ENCODE data around the gene KRTAP5-3. TPM values are rescaled to one million over a fixed set of nuclear protein-coding genes. Genes with fewer than 3 reads are reported as not detected.
A peak's percentile ranks its signal among the peaks of the same experiment; 100 is the strongest.

Gene KRTAP5-3
- total and polyA plus RNA-seq, 2 of the 13 experiments (the other 11 are each of a cell fraction or from before 2014, with no cell fraction given): not detected

DNA sequence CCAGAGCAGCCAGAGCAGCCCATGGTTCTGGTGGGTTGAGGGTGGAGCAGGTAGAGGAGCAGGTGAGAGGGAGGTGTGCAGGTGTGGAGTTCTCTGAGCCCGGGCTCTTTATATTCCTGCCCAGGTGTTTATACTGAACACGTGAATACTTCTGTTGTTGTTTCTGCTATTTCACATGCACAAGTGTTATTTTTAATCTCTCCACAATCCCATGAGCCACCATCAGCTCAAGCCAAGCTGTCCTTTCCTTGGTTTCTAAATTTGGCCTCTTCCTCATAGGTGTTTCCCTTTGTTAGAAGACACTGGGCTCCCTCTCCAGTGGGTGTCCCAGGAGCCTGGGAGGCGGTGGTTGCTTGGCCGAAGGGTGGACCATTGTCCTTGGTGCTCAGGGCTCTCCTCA, at the start of gene KRTAP5-3 (continued):
- no peak for TF ChIP-seq POLR2AphosphoS2 (IDR thresholded peaks at IDR 0.05; ENCODE audit: low read depth, low read length)
- TF ChIP-seq, protein P1, sequence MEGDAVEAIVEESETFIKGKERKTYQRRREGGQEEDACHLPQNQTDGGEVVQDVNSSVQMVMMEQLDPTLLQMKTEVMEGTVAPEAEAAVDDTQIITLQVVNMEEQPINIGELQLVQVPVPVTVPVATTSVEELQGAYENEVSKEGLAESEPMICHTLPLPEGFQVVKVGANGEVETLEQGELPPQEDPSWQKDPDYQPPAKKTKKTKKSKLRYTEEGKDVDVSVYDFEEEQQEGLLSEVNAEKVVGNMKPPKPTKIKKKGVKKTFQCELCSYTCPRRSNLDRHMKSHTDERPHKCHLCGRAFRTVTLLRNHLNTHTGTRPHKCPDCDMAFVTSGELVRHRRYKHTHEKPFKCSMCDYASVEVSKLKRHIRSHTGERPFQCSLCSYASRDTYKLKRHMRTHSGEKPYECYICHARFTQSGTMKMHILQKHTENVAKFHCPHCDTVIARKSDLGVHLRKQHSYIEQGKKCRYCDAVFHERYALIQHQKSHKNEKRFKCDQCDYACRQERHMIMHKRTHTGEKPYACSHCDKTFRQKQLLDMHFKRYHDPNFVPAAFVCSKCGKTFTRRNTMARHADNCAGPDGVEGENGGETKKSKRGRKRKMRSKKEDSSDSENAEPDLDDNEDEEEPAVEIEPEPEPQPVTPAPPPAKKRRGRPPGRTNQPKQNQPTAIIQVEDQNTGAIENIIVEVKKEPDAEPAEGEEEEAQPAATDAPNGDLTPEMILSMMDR (CRISPR knock-in tag; IDR thresholded peaks at IDR 0.05): no peak

DNA sequence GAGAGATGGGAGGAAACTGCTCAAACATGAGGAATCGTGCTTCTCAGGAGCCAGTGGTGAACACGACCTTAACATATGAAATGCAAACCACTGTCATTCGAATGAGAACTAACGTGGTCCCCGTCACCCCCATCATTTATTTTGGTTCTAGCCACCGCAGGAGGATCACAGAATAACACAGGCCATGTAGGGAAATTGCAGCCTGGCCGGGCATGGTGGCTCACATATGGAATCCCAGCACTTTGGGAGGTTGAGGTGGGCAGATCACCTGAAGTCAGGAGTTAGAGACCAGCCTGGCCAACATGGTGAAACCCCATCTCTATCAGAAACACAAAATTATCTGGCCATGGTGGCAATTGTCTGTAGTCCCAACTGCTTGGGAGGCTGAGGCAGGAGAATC, 48.4 kb upstream of the KRTAP5-3 start:
- no peak overlapping the region for H2AFZ ChIP-seq (ENCODE audit: low read length)
- no peak overlapping the region for H3K4me2 ChIP-seq (ENCODE audit: low read depth, low read length)
- H3K4me1 ChIP-seq (ENCODE audit: insufficient read depth, low read length): peaks cover 90% of the 10 kb centered on the region
- intact Hi-C loops (cut with micrococcal nuclease; ENCODE audit: unreplicated experiment): no loop called here
- no peak for TF ChIP-seq HHEX (CRISPR knock-in tag; IDR thresholded peaks at IDR 0.05)
- no peak for TF ChIP-seq ZNF746 (CRISPR knock-in tag; IDR thresholded peaks at IDR 0.05)
- TF ChIP-seq ZEB1 (IDR thresholded peaks at IDR 0.05; ENCODE audit: insufficient replicate concordance, low read depth): no peak
- TF ChIP-seq KAT2B (IDR thresholded peaks at IDR 0.05; ENCODE audit: borderline replicate concordance, low read depth, low read length): no peak
- TF ChIP-seq ZNF777 (CRISPR knock-in tag; IDR thresholded peaks at IDR 0.05): no peak
- TF ChIP-seq ZNF326 (CRISPR knock-in tag; IDR thresholded peaks at IDR 0.05; ENCODE audit: borderline replicate concordance): no peak
- TF ChIP-seq, protein P2, sequence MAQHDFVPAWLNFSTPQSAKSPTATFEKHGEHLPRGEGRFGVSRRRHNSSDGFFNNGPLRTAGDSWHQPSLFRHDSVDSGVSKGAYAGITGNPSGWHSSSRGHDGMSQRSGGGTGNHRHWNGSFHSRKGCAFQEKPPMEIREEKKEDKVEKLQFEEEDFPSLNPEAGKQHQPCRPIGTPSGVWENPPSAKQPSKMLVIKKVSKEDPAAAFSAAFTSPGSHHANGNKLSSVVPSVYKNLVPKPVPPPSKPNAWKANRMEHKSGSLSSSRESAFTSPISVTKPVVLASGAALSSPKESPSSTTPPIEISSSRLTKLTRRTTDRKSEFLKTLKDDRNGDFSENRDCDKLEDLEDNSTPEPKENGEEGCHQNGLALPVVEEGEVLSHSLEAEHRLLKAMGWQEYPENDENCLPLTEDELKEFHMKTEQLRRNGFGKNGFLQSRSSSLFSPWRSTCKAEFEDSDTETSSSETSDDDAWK (CRISPR knock-in tag; IDR thresholded peaks at IDR 0.05): no peak
- TF ChIP-seq, protein P3, sequence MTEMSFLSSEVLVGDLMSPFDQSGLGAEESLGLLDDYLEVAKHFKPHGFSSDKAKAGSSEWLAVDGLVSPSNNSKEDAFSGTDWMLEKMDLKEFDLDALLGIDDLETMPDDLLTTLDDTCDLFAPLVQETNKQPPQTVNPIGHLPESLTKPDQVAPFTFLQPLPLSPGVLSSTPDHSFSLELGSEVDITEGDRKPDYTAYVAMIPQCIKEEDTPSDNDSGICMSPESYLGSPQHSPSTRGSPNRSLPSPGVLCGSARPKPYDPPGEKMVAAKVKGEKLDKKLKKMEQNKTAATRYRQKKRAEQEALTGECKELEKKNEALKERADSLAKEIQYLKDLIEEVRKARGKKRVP (CRISPR knock-in tag; IDR thresholded peaks at IDR 0.05): no peak
- no peaks in the 10 kb centered on the region for H3K79me2 ChIP-seq (ENCODE audit: insufficient read depth, low read length)
- no peaks in the 10 kb centered on the region for H3K36me3 ChIP-seq (replicated peaks in 1 of 2; ENCODE audit: control insufficient read depth in 1 of 2, insufficient read depth in 2 of 2, low read length in 2 of 2)
- 98% methylated on average over 6 of the region's 7 CpGs for WGBS (ENCODE audit: low lambda C conversion rate)
- no peaks in the 10 kb centered on the region for H4K20me1 ChIP-seq (ENCODE audit: insufficient read depth, low read length)
- H3K27ac ChIP-seq (ENCODE audit: extremely low read length, insufficient read depth, low read length): peak overlapping the region; percentile 4
- FAIRE-seq: no peak
- H3K4me3 ChIP-seq (replicated peaks in 1 of 3; ENCODE audit: insufficient read depth in 1 of 3, low read depth in 2 of 3, low read length in 3 of 3): no peak overlapping the region
- ATAC-seq: no peak
- no peak overlapping the region for H3K9ac ChIP-seq (ENCODE audit: insufficient read depth, low read depth, low read length)
- no peak for DNase-seq (ENCODE audit: low spot score)
- ChIA-PET POLR2A (no interaction called here), CTCF (ENCODE audit: low intra/inter-chr PET ratio, low total read pairs) (no interaction called here)
- H3K9me3 ChIP-seq (ENCODE audit: low read length): no peaks in the 10 kb centered on the region
- in situ Hi-C loops (cut with HindIII; ENCODE audit: extremely low pct_ligation_motif_present, low pct_unique_long_range_greater_than_20kb): loop anchor here (5.0 kb wide), 3 partner anchors 36 to 496 kb away; partner anchors contain the start of gene SYT8
- H3K27me3 ChIP-seq (ENCODE audit: control insufficient read depth in 1 of 2, insufficient read depth in 2 of 2, low read length in 2 of 2): no peaks in the 10 kb centered on the region
- BruUV-seq (replicated peaks): no TSS peak
